CD8-positive, alpha-beta memory T cell (primary cell): ENCODE results near the gene CABP2. TPM values are rescaled to one million over a fixed set of nuclear protein-coding genes. Genes with fewer than 3 reads are reported as not detected.

Source experiments
- CTCF ChIA-PET: fragments of 350-600 bp; sonication (Branson Sonifier 250); formaldehyde crosslinking; loops from one replicate; lab custom pipeline; 2021; ENCODE audit warnings: antibody characterized with exemption; lab: Charles Lee
- POLR2A ChIA-PET: fragments of 350-600 bp; sonication (Branson Sonifier 250); formaldehyde crosslinking; loops from one replicate; lab custom pipeline; 2021; ENCODE audit warnings: antibody characterized with exemption; lab: Charles Lee
- DNase-seq, 5 donors: peaks; one replicate each; pipeline versions ENCODE4 v3.0.0 to v3.0.0-alpha.2; 2020 to 2022; ENCODE audit warnings: mixed read lengths in 1 of 5
- H3K27ac ChIP-seq: one replicate; pipeline ENCODE4 v1.7.0; 2013; ENCODE audit warnings: low read depth, mild to moderate bottlenecking, low read length, moderate library complexity
- H3K27me3 ChIP-seq: 2 replicates; pipeline ENCODE4 v1.7.0; 2013; ENCODE audit warnings: low read length, mild to moderate bottlenecking; ENCODE audit not compliant: insufficient read depth, poor library complexity, severe bottlenecking
- H3K36me3 ChIP-seq: 2 replicates; pipeline ENCODE4 v1.7.0; 2013; ENCODE audit warnings: mild to moderate bottlenecking, low read length, moderate library complexity; ENCODE audit not compliant: insufficient read depth
- H3K4me1 ChIP-seq: 2 replicates; pipeline ENCODE4 v1.7.0; 2013; ENCODE audit warnings: mild to moderate bottlenecking, low read length, moderate library complexity; ENCODE audit not compliant: insufficient read depth
- H3K4me3 ChIP-seq: 2 replicates; pipeline ENCODE4 v1.7.0; 2013; ENCODE audit warnings: mild to moderate bottlenecking, low read length
- H3K9me3 ChIP-seq: 2 replicates; pipeline ENCODE4 v1.7.0; 2013; ENCODE audit warnings: mild to moderate bottlenecking, low read length
- H3K27ac Mint-ChIP-seq, 8 donors: one replicate each; pipeline ENCODE4 v1.8.0; 2020 to 2021; ENCODE audit warnings: mixed read lengths in 8 of 8, mild to moderate bottlenecking in 6 of 8, inconsistent platforms in 3 of 8, moderate library complexity in 3 of 8
- H3K27me3 Mint-ChIP-seq, 2 donors: one replicate each; pipeline ENCODE4 v1.8.0; 2020 to 2021; ENCODE audit warnings: mixed read lengths in 2 of 2, mild to moderate bottlenecking in 1 of 2, moderate library complexity in 1 of 2
- H3K36me3 Mint-ChIP-seq, 3 donors: one replicate each; pipeline ENCODE4 v1.8.0; 2020 to 2021; ENCODE audit warnings: mixed read lengths in 3 of 3, inconsistent platforms in 1 of 3, mild to moderate bottlenecking in 1 of 3
- H3K4me1 Mint-ChIP-seq, 3 donors: one replicate each; pipeline ENCODE4 v1.8.0; 2020 to 2021; ENCODE audit warnings: mixed read lengths in 3 of 3, inconsistent platforms in 1 of 3, mild to moderate bottlenecking in 1 of 3
- H3K4me3 Mint-ChIP-seq, 7 donors: one replicate each; pipeline ENCODE4 v1.8.0; 2020 to 2021; ENCODE audit warnings: mixed read lengths in 7 of 7, mild to moderate bottlenecking in 6 of 7, moderate library complexity in 4 of 7, inconsistent platforms in 2 of 7
- H3K9me3 Mint-ChIP-seq, 5 donors: one replicate each; pipeline ENCODE4 v1.8.0; 2020 to 2022; ENCODE audit warnings: mixed read lengths in 5 of 5, mild to moderate bottlenecking in 3 of 5, moderate library complexity in 2 of 5, inconsistent platforms in 1 of 5
- polyA plus RNA-seq: library from polyadenylated mRNA; unstranded; fragments of 300-500 nt; fragmentation: Illumina TruSeq; gene quantifications from one replicate; pipeline ENCODE4 v1.2.3, GENCODE V29; 2021
- total RNA-seq, 2 experiments: library from RNA; stranded (reverse); gene quantifications; one replicate each; pipeline ENCODE4 v1.2.3, GENCODE V29; 2021

CABP2 gene
- total and polyA plus RNA-seq, 3 experiments from 2014 or later, result not detected

DNA sequence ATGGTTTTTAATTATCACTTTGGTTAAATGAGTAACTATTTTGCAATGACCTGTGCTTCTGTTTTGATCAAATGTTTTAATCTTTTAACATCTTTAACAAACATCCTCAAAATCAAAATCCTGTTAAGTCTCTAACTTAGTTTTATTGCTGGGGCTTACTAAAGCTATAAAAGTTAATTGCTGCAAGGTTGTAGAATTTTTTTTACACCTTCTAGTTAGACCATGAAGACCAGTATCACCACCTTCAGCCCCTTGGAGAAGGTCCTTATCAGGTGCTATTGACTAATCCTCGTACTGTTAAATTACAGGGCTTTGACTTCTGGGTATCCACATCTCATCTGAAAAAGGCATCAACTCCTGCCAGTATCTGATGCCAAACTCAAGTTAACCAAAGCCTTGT is 12.3 kb upstream of the CABP2 start:
- no peaks in the 10 kb centered on the region for H3K36me3 ChIP-seq
- H3K4me1 ChIP-seq, result no peaks in the 10 kb centered on the region
- no peaks in the 10 kb centered on the region for H3K27me3 ChIP-seq
- H3K36me3 Mint-ChIP-seq, result no peaks in the 10 kb centered on the region
- CTCF ChIA-PET, result no interaction called here
- H3K27ac ChIP-seq, result no peak overlapping the region
- H3K27me3 Mint-ChIP-seq, result peaks cover 3 to 7% of the 10 kb centered on the region in 2 donors
- no peak overlapping the region for H3K4me3 Mint-ChIP-seq
- no peak for DNase-seq
- POLR2A ChIA-PET, result no interaction called here
- peaks cover 3 to 13% (median 12%) of the 10 kb centered on the region in 5 donors for H3K9me3 Mint-ChIP-seq
- H3K9me3 ChIP-seq, result no peaks in the 10 kb centered on the region
- no peak overlapping the region for H3K4me3 ChIP-seq
- no peak overlapping the region for H3K27ac Mint-ChIP-seq
- no peaks in the 10 kb centered on the region for H3K4me1 Mint-ChIP-seq

DNA sequence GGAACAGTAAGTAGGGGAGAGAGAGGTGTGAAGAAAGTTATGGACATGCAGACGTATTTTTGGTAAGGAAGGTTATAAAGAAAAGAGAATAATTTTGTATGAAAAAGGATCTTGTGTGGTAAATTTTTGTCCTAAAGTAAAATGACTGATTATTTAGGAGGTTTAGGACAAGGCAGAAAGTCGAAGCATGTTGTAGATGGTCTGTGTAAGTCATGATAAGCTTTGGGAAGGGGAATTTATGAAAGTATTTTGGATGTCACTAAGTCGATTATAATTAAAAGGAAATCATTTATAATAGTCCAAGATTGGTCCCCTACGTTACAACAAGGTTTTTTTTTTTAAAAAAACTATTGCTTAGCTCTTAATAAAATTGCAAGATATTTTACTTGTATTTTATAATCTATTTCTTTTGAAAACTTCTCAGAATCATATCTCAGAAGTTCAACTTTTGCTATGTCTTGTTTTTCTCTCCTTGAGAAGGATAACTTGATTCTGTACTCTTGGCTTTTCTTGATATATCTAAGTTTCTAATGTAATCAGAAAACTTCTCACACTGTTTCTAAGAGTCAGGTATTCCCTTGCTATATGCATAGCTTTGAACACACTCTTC is 10.9 kb upstream of the CABP2 start:
- DNase-seq, result no peak
- ChIA-PET POLR2A (no interaction called here), CTCF (no interaction called here)
- peaks cover 6 to 9% of the 10 kb centered on the region in 2 donors for H3K27me3 Mint-ChIP-seq
- H3K36me3 Mint-ChIP-seq, result no peaks in the 10 kb centered on the region
- H3K4me3 Mint-ChIP-seq, result no peak overlapping the region
- peaks cover 3 to 13% (median 12%) of the 10 kb centered on the region in 5 donors for H3K9me3 Mint-ChIP-seq
- Histone ChIP-seq H3K4me3 (no peak overlapping the region), H3K27me3 (no peaks in the 10 kb centered on the region), H3K36me3 (no peaks in the 10 kb centered on the region), H3K9me3 (no peaks in the 10 kb centered on the region), H3K4me1 (no peaks in the 10 kb centered on the region), H3K27ac (no peak overlapping the region)
- H3K4me1 Mint-ChIP-seq, result no peaks in the 10 kb centered on the region
- H3K27ac Mint-ChIP-seq, result no peak overlapping the region

DNA sequence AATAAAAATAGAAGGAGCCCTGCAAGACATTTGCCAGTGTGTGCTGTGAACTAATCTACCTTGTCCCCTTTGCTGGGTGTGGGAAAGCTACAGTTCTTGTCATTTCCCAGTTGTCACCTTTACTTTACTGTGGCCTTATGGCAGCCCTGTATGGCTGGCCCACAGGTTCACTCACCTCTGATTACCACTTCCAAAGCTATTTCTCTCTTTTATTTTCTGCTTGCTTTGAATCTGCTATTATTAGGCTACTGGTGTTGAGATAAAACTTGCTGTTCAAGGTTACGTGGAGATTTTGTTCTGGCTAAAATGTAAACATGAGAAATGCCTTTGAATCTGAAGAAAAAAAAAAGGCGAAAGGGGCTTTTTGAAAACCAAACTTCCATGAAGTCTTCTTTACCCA is 9.6 kb upstream of the CABP2 start:
- Histone ChIP-seq H3K27ac (no peak overlapping the region), H3K27me3 (no peaks in the 10 kb centered on the region), H3K4me1 (no peaks in the 10 kb centered on the region), H3K36me3 (no peaks in the 10 kb centered on the region), H3K9me3 (no peaks in the 10 kb centered on the region), H3K4me3 (no peak overlapping the region)
- no peak for DNase-seq
- Mint-ChIP-seq H3K4me1 (no peaks in the 10 kb centered on the region), H3K27me3 (peaks cover 4 to 13% of the 10 kb centered on the region in 2 donors), H3K27ac (no peak overlapping the region), H3K4me3 (no peak overlapping the region), H3K36me3 (no peaks in the 10 kb centered on the region), H3K9me3 (peaks cover 3 to 13% (median 13%) of the 10 kb centered on the region in 5 donors)
- ChIA-PET POLR2A (no interaction called here), CTCF (no interaction called here)

DNA sequence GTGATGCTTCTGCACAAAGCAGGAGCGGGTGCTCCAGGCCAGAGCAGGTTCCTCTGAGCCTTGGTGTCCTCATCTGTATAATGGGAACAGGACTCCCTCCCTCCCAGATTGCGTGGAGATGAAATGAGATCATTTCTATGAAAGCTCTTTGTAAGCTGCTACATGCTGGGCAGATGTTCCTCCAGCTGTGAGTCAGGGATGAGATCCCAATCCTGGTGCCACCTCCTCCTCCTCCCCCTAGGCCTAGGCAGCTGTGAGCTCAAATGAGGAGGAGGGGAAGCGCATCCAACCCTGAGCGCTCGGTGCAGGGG is 7.0 kb upstream of the CABP2 start:
- no peaks in the 10 kb centered on the region for H3K36me3 Mint-ChIP-seq
- H3K9me3 Mint-ChIP-seq, result peaks cover 3 to 13% (median 12%) of the 10 kb centered on the region in 5 donors
- no peak overlapping the region for H3K4me3 Mint-ChIP-seq
- DNase-seq, result no peak
- no peak overlapping the region for H3K4me3 ChIP-seq
- H3K27ac Mint-ChIP-seq, result peak overlapping the region in 1 of 8 donors; percentile 16
- no peaks in the 10 kb centered on the region for H3K27me3 ChIP-seq
- no peaks in the 10 kb centered on the region for H3K36me3 ChIP-seq
- peaks cover 12 to 13% of the 10 kb centered on the region in 2 donors for H3K27me3 Mint-ChIP-seq
- CTCF ChIA-PET, result no interaction called here
- no peaks in the 10 kb centered on the region for H3K9me3 ChIP-seq
- no peak overlapping the region for H3K27ac ChIP-seq
- POLR2A ChIA-PET, result no interaction called here
- no peaks in the 10 kb centered on the region for H3K4me1 ChIP-seq
- H3K4me1 Mint-ChIP-seq, result no peaks in the 10 kb centered on the region

DNA sequence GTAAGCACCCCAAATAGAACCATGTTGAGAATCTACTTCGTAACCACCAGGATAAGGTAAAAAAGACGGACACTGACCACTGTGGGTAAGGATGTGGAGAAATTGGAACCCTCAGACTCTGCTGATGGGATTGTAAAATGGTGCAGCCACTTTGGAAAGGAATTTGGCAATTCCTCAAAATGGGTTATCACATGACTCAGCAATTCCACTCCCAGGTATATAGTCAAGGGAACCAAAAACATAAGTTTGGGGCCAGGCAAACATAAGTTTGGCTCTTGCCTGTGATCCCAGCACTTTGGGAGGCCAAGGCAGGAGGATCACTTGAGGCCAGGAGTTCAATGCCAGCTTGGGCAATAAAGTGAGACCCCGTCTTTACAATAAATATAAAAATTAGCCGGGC is 5.1 kb upstream of the CABP2 start:
- Histone ChIP-seq H3K27ac (no peak overlapping the region), H3K27me3 (no peaks in the 10 kb centered on the region), H3K9me3 (no peaks in the 10 kb centered on the region), H3K4me3 (no peak overlapping the region), H3K36me3 (no peaks in the 10 kb centered on the region), H3K4me1 (no peaks in the 10 kb centered on the region)
- no peak for DNase-seq
- no peak overlapping the region for H3K27ac Mint-ChIP-seq
- H3K27me3 Mint-ChIP-seq, result peaks cover 10 to 16% of the 10 kb centered on the region in 2 donors
- ChIA-PET CTCF (no interaction called here), POLR2A (no interaction called here)
- no peak overlapping the region for H3K4me3 Mint-ChIP-seq
- H3K4me1 Mint-ChIP-seq, result no peaks in the 10 kb centered on the region
- no peaks in the 10 kb centered on the region for H3K36me3 Mint-ChIP-seq
- H3K9me3 Mint-ChIP-seq, result peaks cover 0 to 2% (median 2%) of the 10 kb centered on the region in 5 donors

DNA sequence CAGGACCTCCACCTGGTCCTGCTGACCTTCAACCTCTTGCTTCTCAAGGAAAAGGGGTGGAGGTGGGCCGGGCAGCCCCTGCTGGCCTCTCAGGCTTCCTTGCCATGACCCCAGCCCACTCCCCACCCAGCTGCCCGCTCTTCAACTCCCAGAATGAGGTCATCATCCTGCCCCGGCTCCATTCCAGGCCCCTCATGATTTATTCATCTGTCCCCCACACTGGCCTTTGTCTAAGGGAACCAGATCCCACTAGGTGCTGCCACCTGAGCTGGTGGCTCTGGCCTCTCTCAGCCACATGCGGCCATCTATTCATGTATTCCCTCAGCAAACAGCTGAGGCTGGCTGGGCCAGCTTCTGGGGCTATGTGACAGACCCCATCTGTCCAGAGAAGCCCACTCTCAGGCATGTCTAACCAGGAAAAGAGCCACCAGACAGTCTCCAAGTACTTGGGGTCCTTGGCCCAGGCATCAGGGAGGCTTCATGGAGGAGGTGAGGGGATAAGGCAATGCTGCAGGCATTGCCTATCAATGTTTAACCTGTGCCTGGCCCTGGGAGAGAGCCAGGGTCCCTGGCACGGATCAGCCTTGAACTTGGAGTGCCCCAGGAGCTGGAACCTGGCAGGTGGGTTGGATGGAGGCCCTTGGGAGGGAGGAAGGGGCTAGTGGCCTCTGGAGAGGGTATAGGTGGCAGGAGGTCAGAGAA is 2.2 kb upstream of the CABP2 start:
- Histone ChIP-seq H3K4me1 (no peaks in the 10 kb centered on the region), H3K36me3 (no peaks in the 10 kb centered on the region), H3K27me3 (no peaks in the 10 kb centered on the region), H3K27ac (no peak overlapping the region), H3K4me3 (no peak overlapping the region), H3K9me3 (no peaks in the 10 kb centered on the region)
- ChIA-PET CTCF (no interaction called here), POLR2A (no interaction called here)
- no peak overlapping the region for H3K4me3 Mint-ChIP-seq
- no peaks in the 10 kb centered on the region for H3K4me1 Mint-ChIP-seq
- H3K36me3 Mint-ChIP-seq, result no peaks in the 10 kb centered on the region
- H3K27me3 Mint-ChIP-seq, result peaks cover 10 to 16% of the 10 kb centered on the region in 2 donors
- DNase-seq, result no peak
- H3K9me3 Mint-ChIP-seq, result peaks cover 0 to 2% (median 0%) of the 10 kb centered on the region in 5 donors
- H3K27ac Mint-ChIP-seq, result no peak overlapping the region

DNA sequence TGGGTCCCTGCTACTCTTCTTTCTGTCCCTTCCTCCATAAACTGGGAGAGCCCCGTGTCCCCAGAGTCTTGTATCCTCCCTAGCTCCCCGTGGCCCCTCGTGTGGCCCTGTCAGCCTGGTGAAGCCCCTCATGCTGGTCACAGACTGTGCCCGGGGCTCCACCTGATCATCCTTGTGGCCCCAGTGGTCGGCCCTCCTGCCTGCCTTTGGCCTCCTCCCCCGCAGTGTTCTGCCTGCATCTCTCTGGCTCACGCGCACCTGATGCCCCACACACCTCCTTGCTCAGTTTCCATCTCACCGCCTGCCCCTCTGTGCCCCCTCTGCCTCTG is 1.2 kb upstream of the CABP2 start:
- no peaks in the 10 kb centered on the region for H3K36me3 ChIP-seq
- no peak overlapping the region for H3K4me3 ChIP-seq
- Mint-ChIP-seq H3K36me3 (no peaks in the 10 kb centered on the region), H3K4me1 (no peaks in the 10 kb centered on the region), H3K27ac (peak overlapping the region in 1 of 8 donors; percentile 6), H3K9me3 (peaks cover 0 to 2% (median 0%) of the 10 kb centered on the region in 5 donors), H3K27me3 (peaks cover 9 to 15% of the 10 kb centered on the region in 2 donors), H3K4me3 (no peak overlapping the region)
- H3K4me1 ChIP-seq, result no peaks in the 10 kb centered on the region
- no peak overlapping the region for H3K27ac ChIP-seq
- no peaks in the 10 kb centered on the region for H3K9me3 ChIP-seq
- no peak for DNase-seq
- ChIA-PET POLR2A (no interaction called here), CTCF (no interaction called here)
- no peaks in the 10 kb centered on the region for H3K27me3 ChIP-seq

DNA sequence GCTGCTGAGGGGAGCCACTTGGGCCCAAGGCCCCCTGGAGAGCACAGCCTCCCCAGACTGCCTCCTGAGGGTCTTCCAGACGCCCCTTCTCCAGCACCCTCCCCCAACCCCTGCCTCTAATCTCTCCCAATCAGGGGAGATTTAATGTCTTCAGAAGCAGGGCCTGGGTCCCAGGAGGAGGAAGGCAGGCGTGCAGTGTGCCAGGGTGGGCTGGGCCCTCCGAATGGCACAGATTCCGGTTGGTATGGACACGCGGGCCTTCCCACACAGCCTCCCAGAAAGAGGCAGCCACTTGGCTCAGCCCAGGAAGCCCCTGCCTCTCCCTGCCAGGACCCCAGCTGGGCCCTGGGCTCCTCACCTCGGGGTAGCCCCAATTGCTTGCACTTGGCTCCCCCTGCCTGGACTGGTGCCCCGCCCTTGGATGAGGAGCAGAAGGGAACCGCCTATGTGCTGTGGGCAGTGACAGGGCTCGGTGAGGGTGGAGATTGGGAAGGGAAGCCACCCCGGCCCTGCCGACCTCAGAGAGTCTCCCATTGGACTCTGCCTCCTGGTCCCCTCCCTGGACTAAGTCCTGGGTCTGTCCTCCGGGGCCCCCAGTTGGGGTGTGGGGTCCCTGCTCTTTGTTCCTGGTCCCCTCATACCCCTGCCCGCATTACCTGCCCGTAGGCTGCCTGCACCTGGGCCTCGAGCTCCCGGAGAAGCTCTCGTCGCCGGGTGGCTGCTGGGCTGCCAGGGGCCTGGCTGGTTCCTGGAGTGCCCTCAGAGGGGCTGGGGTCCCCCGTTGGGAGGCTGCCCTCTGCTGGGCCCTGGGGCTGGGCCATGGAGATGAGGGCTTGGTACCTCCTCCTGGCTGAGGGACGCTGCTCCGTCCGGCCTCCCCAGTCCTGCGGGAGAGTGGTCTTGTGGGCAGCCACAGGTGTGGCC is 572 bp upstream of the CABP2 start:
- no peaks in the 10 kb centered on the region for H3K9me3 ChIP-seq
- no peak overlapping the region for H3K4me3 ChIP-seq
- Mint-ChIP-seq H3K4me3 (no peak overlapping the region), H3K27ac (no peak overlapping the region), H3K27me3 (peaks cover 8 to 12% of the 10 kb centered on the region in 2 donors), H3K4me1 (no peaks in the 10 kb centered on the region), H3K36me3 (no peaks in the 10 kb centered on the region), H3K9me3 (no peaks in the 10 kb centered on the region)
- H3K27ac ChIP-seq, result no peak overlapping the region
- no peaks in the 10 kb centered on the region for H3K27me3 ChIP-seq
- no peak for DNase-seq
- H3K36me3 ChIP-seq, result no peaks in the 10 kb centered on the region
- CTCF ChIA-PET, result no interaction called here
- H3K4me1 ChIP-seq, result no peaks in the 10 kb centered on the region
- POLR2A ChIA-PET, result no interaction called here
